Measurements from ENCODE around the gene RPS18. TPM values are rescaled to one million over a fixed set of nuclear protein-coding genes. Genes with fewer than 3 reads are reported as not detected.

The RPS18 gene
- total and polyA plus RNA-seq, 2 of the 13 experiments (the other 11 are each of a cell fraction or from before 2014, with no cell fraction given): 3,896 to 5,806 TPM

DNA sequence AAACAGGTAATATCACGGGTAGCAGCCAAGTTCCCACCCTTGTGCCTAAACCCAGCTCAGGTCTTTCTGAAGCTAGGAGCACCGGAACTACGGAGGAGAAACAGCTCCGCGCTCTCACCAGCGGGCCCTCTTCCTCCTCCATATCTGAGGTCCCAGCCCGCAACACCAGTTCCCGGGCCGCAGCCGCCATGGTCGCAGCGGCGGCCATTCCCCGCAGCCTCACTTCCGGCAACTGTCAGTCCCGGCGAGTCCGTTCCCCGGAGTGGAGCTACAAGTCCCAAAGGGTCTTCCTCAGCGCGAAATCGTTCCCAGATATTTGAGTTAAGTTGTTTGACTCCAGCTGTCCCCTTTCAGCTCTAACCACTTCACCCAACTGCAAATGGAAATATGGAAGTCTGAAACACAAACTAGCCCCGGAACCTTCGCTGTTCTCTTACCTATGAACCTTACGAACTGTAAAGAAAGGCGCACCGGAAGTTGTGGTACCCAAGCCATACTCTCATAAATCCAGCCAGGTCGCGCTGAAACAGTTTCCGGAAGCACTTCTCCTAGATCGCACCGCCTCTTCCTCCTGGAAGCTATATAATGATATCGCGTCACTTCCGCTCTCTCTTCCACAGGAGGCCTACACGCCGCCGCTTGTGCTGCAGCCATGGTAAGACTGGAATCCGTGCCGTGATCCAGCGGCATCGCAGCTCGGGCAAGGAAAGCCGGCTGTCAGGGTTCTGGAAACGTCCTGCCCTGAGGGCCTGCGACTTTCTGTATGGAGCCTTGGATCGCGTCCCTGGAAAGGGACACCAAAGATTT, at the start of gene RPS18, which contains the start of gene VPS52 (continued):
- TF ChIP-seq, protein P1, sequence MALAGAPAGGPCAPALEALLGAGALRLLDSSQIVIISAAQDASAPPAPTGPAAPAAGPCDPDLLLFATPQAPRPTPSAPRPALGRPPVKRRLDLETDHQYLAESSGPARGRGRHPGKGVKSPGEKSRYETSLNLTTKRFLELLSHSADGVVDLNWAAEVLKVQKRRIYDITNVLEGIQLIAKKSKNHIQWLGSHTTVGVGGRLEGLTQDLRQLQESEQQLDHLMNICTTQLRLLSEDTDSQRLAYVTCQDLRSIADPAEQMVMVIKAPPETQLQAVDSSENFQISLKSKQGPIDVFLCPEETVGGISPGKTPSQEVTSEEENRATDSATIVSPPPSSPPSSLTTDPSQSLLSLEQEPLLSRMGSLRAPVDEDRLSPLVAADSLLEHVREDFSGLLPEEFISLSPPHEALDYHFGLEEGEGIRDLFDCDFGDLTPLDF (CRISPR knock-in tag; IDR thresholded peaks at IDR 0.05): peak; percentile 54
- TF ChIP-seq RNF2 (conservative IDR thresholded peaks at IDR 0.05; ENCODE audit: low read depth): peak; percentile 85
- TF ChIP-seq, protein P2, sequence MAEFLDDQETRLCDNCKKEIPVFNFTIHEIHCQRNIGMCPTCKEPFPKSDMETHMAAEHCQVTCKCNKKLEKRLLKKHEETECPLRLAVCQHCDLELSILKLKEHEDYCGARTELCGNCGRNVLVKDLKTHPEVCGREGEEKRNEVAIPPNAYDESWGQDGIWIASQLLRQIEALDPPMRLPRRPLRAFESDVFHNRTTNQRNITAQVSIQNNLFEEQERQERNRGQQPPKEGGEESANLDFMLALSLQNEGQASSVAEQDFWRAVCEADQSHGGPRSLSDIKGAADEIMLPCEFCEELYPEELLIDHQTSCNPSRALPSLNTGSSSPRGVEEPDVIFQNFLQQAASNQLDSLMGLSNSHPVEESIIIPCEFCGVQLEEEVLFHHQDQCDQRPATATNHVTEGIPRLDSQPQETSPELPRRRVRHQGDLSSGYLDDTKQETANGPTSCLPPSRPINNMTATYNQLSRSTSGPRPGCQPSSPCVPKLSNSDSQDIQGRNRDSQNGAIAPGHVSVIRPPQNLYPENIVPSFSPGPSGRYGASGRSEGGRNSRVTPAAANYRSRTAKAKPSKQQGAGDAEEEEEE (CRISPR knock-in tag; IDR thresholded peaks at IDR 0.05; ENCODE audit: borderline replicate concordance): peak; percentile 27
- TF ChIP-seq, protein P3, sequence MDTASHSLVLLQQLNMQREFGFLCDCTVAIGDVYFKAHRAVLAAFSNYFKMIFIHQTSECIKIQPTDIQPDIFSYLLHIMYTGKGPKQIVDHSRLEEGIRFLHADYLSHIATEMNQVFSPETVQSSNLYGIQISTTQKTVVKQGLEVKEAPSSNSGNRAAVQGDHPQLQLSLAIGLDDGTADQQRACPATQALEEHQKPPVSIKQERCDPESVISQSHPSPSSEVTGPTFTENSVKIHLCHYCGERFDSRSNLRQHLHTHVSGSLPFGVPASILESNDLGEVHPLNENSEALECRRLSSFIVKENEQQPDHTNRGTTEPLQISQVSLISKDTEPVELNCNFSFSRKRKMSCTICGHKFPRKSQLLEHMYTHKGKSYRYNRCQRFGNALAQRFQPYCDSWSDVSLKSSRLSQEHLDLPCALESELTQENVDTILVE (CRISPR knock-in tag; IDR thresholded peaks at IDR 0.05): peak; percentile 87; the same call in 1 of the 2 replicates
- TF ChIP-seq, protein P4, sequence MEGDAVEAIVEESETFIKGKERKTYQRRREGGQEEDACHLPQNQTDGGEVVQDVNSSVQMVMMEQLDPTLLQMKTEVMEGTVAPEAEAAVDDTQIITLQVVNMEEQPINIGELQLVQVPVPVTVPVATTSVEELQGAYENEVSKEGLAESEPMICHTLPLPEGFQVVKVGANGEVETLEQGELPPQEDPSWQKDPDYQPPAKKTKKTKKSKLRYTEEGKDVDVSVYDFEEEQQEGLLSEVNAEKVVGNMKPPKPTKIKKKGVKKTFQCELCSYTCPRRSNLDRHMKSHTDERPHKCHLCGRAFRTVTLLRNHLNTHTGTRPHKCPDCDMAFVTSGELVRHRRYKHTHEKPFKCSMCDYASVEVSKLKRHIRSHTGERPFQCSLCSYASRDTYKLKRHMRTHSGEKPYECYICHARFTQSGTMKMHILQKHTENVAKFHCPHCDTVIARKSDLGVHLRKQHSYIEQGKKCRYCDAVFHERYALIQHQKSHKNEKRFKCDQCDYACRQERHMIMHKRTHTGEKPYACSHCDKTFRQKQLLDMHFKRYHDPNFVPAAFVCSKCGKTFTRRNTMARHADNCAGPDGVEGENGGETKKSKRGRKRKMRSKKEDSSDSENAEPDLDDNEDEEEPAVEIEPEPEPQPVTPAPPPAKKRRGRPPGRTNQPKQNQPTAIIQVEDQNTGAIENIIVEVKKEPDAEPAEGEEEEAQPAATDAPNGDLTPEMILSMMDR (CRISPR knock-in tag; IDR thresholded peaks at IDR 0.05): no peak
- TF ChIP-seq GZF1 (CRISPR knock-in tag; IDR thresholded peaks at IDR 0.05): peak; percentile 57; the same call in 1 of the 2 replicates
- TF ChIP-seq SUZ12 (IDR thresholded peaks at IDR 0.05; ENCODE audit: low read depth, low read length): no peak
- peak; percentile 81 for TF ChIP-seq ZNF264 (CRISPR knock-in tag; IDR thresholded peaks at IDR 0.05)
- TF ChIP-seq ZNF878 (CRISPR knock-in tag; IDR thresholded peaks at IDR 0.05): peak; percentile 64; the same call in 1 of the 2 replicates
- TF ChIP-seq KDM5A (IDR thresholded peaks at IDR 0.05; ENCODE audit: borderline replicate concordance, low read length): peak; percentile 100
- TF ChIP-seq, protein P5, sequence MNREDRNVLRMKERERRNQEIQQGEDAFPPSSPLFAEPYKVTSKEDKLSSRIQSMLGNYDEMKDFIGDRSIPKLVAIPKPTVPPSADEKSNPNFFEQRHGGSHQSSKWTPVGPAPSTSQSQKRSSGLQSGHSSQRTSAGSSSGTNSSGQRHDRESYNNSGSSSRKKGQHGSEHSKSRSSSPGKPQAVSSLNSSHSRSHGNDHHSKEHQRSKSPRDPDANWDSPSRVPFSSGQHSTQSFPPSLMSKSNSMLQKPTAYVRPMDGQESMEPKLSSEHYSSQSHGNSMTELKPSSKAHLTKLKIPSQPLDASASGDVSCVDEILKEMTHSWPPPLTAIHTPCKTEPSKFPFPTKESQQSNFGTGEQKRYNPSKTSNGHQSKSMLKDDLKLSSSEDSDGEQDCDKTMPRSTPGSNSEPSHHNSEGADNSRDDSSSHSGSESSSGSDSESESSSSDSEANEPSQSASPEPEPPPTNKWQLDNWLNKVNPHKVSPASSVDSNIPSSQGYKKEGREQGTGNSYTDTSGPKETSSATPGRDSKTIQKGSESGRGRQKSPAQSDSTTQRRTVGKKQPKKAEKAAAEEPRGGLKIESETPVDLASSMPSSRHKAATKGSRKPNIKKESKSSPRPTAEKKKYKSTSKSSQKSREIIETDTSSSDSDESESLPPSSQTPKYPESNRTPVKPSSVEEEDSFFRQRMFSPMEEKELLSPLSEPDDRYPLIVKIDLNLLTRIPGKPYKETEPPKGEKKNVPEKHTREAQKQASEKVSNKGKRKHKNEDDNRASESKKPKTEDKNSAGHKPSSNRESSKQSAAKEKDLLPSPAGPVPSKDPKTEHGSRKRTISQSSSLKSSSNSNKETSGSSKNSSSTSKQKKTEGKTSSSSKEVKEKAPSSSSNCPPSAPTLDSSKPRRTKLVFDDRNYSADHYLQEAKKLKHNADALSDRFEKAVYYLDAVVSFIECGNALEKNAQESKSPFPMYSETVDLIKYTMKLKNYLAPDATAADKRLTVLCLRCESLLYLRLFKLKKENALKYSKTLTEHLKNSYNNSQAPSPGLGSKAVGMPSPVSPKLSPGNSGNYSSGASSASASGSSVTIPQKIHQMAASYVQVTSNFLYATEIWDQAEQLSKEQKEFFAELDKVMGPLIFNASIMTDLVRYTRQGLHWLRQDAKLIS (CRISPR knock-in tag; IDR thresholded peaks at IDR 0.05): no peak; the same call in 1 of the 2 replicates
- TF ChIP-seq, protein P6, sequence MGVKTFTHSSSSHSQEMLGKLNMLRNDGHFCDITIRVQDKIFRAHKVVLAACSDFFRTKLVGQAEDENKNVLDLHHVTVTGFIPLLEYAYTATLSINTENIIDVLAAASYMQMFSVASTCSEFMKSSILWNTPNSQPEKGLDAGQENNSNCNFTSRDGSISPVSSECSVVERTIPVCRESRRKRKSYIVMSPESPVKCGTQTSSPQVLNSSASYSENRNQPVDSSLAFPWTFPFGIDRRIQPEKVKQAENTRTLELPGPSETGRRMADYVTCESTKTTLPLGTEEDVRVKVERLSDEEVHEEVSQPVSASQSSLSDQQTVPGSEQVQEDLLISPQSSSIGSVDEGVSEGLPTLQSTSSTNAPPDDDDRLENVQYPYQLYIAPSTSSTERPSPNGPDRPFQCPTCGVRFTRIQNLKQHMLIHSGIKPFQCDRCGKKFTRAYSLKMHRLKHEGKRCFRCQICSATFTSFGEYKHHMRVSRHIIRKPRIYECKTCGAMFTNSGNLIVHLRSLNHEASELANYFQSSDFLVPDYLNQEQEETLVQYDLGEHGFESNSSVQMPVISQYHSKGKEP (CRISPR knock-in tag; IDR thresholded peaks at IDR 0.05): 0 out of 2 replicates have a peak, but pooled peaks have one; percentile 53
- TF ChIP-seq ZNF317 (CRISPR knock-in tag; IDR thresholded peaks at IDR 0.05): peak; percentile 81; the same call in 1 of the 2 replicates
- peak; percentile 97 for TF ChIP-seq PHF20 (CRISPR knock-in tag; IDR thresholded peaks at IDR 0.05)
- peak; percentile 86 for TF ChIP-seq FOXA3 (CRISPR knock-in tag; IDR thresholded peaks at IDR 0.05)
- TF ChIP-seq NFYB (CRISPR knock-in tag; IDR thresholded peaks at IDR 0.05): peak; percentile 63
- 0 out of 2 replicates have a peak, but pooled peaks have one; percentile 27 for TF ChIP-seq ZNF652 (CRISPR knock-in tag; IDR thresholded peaks at IDR 0.05; ENCODE audit: borderline replicate concordance, low read depth)

All from HepG2 (cell line).